Naive thymus-derived CD8-positive, alpha-beta T cell (primary cell): ENCODE data around the gene LTBP1. TPM values are rescaled to one million over a fixed set of nuclear protein-coding genes. Genes with fewer than 3 reads are reported as not detected.

Experiments used
- ATAC-seq, 2 donors: fragments of 150-1000 bp; cut with Tn5 transposase in 1 of 2; sonication (Bioruptor Pico), chemical (Tn5 transposase) in 1 of 2; 1 replicate in 1 of 2; 2 replicates in 1 of 2; pipeline ENCODE4 v1.10.0; 2021; ENCODE audit warnings: mild to moderate bottlenecking in 2 of 2, moderate library complexity in 2 of 2
- POLR2A ChIA-PET: fragments of 350-600 bp; sonication (Branson Sonifier 250); formaldehyde crosslinking; loops from one replicate; lab custom pipeline; 2021; ENCODE audit warnings: antibody characterized with exemption; lab: Charles Lee
- DNase-seq, 10 donors: peaks; one replicate each; pipeline versions ENCODE4 v3.0.0 to v3.0.0-alpha.2; 2020 to 2022
- H3K27ac Mint-ChIP-seq, 10 donors: one replicate each; pipeline ENCODE4 v1.8.0; 2020 to 2022; ENCODE audit warnings: mild to moderate bottlenecking in 10 of 10, mixed read lengths in 10 of 10, moderate library complexity in 4 of 10, inconsistent platforms in 1 of 10
- H3K27me3 Mint-ChIP-seq, 5 donors: one replicate each; pipeline ENCODE4 v1.8.0; 2021 to 2022; ENCODE audit warnings: mixed read lengths in 5 of 5
- H3K36me3 Mint-ChIP-seq, 3 donors: one replicate each; pipeline ENCODE4 v1.8.0; 2020 to 2022; ENCODE audit warnings: mixed read lengths in 3 of 3, mild to moderate bottlenecking in 2 of 3, inconsistent platforms in 1 of 3
- H3K4me1 Mint-ChIP-seq, 4 donors: one replicate each; pipeline ENCODE4 v1.8.0; 2021 to 2022; ENCODE audit warnings: mixed read lengths in 4 of 4
- H3K4me3 Mint-ChIP-seq, 10 donors: one replicate each; pipeline ENCODE4 v1.8.0; 2020 to 2022; ENCODE audit warnings: mild to moderate bottlenecking in 10 of 10, mixed read lengths in 10 of 10, moderate library complexity in 6 of 10, inconsistent platforms in 1 of 10
- H3K9me3 Mint-ChIP-seq, 9 donors: one replicate each; pipeline ENCODE4 v1.8.0; 2020 to 2022; ENCODE audit warnings: mixed read lengths in 9 of 9, mild to moderate bottlenecking in 3 of 9, inconsistent platforms in 1 of 9, moderate library complexity in 1 of 9
- polyA plus RNA-seq, 3 donors: library from polyadenylated mRNA; unstranded; fragments of 300-500 nt; fragmentation: Illumina TruSeq; gene quantifications; one replicate each; pipeline ENCODE4 v1.2.3, GENCODE V29; 2021
- total RNA-seq, 8 experiments: library from RNA in 2 of 8; stranded (reverse) in 2 of 8; gene quantifications; one replicate each; pipeline ENCODE4 v1.2.3 and lab custom pipeline; 2021 to 2026

The LTBP1 gene
- total and polyA plus RNA-seq, 5 experiments from 2014 or later: 0.02 TPM; not detected in 4

DNA sequence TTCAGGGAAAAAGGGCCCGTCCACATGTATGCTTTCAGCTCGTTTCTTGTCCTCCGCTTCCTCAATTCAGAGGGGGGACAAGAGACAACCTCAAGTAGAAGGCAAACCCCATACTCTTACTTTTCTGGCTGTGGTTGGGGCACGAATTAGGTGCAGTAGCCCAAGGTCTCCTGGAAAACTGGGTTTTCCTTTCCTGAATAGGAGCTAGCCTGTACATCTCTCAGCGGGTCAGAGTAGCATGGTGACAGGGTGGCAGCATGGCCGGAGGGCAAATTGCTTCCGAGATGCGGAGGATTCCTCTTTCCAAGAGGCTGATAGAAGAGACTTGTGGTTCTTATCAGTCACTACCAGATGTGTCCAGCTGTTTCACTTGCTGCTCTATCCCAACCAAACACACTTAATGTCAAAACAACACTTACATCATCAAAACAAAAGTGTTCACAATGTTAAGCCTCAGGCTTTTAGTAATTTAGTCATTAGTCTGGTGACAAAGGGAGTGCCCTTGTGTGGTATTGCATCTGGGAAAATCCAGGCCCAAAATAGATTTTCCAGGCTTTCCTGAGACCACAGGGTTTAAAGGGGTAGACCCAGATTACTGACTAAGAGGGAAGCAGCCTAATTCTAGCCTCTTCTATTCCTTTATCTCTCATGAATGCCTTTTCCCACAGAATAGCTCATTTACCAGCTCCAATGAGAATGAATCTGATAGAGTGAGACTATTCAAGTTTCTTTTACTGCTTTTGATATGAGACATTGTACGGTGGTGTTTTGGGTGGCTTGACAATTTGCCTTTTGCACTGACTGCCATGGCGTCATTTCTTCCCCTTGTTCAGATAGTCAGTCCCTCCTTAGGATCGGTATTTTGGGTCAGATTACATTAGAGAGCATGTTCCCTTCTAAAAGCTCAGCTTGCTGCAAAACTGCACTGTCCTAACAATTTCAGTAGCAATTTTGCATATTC, 162.0 kb downstream of the LTBP1 start:
- Mint-ChIP-seq H3K9me3 (peaks cover 0 to 4% (median 0%) of the 10 kb centered on the region in 9 donors), H3K36me3 (no peaks in the 10 kb centered on the region), H3K4me3 (no peak overlapping the region), H3K4me1 (no peaks in the 10 kb centered on the region), H3K27ac (no peak overlapping the region), H3K27me3 (peaks cover 13 to 52% (median 32%) of the 10 kb centered on the region in 5 donors)
- DNase-seq (no peak), ATAC-seq (no peak)
- POLR2A ChIA-PET: no interaction called here

DNA sequence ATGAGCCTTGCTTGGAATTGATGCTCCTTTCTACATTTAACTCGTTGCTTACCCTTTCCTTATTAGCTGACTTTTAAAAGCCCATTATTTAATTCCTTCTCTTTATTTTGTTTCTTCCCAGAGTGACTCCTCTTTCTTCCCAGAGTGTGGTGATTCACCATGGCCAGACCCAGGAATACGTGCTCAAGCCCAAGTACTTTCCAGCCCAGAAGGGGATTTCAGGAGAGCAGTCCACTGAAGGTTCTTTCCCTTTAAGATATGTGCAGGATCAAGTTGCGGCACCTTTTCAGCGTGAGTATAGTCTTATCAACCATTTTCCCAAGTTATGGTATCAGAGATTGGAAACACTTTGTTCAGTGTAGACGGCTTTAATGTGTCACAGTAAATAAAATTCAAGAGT, 163.7 kb downstream of the LTBP1 start:
- no peak for DNase-seq
- H3K9me3 Mint-ChIP-seq: peaks cover 0 to 3% (median 0%) of the 10 kb centered on the region in 9 donors
- no peak overlapping the region for H3K27ac Mint-ChIP-seq
- ATAC-seq: no peak
- no peaks in the 10 kb centered on the region for H3K4me1 Mint-ChIP-seq
- POLR2A ChIA-PET: no interaction called here
- H3K27me3 Mint-ChIP-seq: peaks cover 13 to 45% (median 21%) of the 10 kb centered on the region in 5 donors
- no peak overlapping the region for H3K4me3 Mint-ChIP-seq
- H3K36me3 Mint-ChIP-seq: no peaks in the 10 kb centered on the region

DNA sequence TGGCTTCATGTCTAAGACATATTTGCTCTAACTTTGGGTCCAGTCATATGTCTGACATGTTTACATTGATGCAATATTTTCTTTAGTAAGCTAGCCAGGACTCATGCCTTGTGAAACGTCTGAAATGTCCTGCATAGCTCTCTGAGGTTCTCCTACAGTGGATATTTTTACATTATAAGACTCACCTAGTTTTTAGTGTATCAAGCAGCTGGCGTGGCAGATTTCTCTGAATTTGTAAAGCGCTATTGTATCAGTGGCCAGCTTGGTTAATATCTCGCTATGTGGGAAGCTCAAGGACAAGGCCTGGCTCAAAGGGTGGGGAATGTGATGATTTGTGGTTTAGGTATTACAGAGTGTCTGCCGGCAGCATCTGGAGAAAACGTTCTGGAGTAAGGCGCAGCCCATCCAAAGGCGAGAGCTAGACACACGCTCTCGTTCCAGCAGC, 164.3 kb downstream of the LTBP1 start:
- H3K4me1 Mint-ChIP-seq: no peaks in the 10 kb centered on the region
- H3K27ac Mint-ChIP-seq: no peak overlapping the region
- no peaks in the 10 kb centered on the region for H3K36me3 Mint-ChIP-seq
- ATAC-seq (no peak), DNase-seq (no peak)
- H3K4me3 Mint-ChIP-seq: no peak overlapping the region
- peaks cover 13 to 45% (median 20%) of the 10 kb centered on the region in 5 donors for H3K27me3 Mint-ChIP-seq
- H3K9me3 Mint-ChIP-seq: peaks cover 0 to 3% (median 0%) of the 10 kb centered on the region in 9 donors
- POLR2A ChIA-PET: no interaction called here

DNA sequence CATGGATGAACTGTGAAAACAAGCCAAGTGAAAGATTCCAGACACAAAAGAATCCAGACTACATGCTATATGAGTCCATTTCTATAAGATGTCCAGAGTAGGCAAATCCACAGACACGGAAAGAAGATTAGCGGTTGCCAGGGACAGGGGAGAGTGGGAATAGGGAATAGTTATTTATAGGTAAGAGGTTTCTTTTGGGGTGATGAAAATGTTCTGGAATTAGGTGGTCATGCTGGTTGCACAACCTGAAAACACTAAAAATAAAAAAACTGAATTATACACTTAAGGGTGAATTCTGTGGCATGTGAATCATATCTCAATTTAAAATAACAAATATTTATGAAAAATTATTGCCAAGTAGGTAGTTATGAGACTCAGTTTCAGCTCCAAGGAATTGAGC, 168.4 kb downstream of the LTBP1 start:
- no peak for DNase-seq
- Mint-ChIP-seq H3K4me1 (no peaks in the 10 kb centered on the region), H3K27me3 (peaks cover 6 to 31% (median 12%) of the 10 kb centered on the region in 5 donors), H3K27ac (no peak overlapping the region), H3K36me3 (no peaks in the 10 kb centered on the region), H3K9me3 (no peaks in the 10 kb centered on the region), H3K4me3 (no peak overlapping the region)
- ATAC-seq: no peak
- POLR2A ChIA-PET: no interaction called here

DNA sequence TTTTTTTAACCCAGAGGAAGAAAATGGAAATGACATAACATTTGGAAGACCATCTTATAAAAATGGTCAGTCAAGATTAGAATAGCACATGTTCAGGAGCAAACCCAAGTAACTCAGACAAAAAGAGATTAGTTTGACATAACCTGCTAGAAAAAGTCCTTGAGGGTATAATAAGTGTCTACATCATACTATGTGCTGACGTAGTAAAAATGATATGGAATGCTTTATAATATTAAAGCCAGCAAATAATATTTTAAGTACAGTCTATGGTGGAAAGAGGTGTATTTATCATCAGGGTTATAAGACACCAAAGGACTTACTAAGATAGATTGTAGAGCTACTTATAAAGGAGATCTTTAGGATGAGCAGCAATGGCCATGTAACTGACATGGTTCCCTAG, 169.0 kb downstream of the LTBP1 start:
- POLR2A ChIA-PET: no interaction called here
- H3K4me3 Mint-ChIP-seq: no peak overlapping the region
- peaks cover 3 to 26% (median 10%) of the 10 kb centered on the region in 5 donors for H3K27me3 Mint-ChIP-seq
- H3K9me3 Mint-ChIP-seq: no peaks in the 10 kb centered on the region
- H3K36me3 Mint-ChIP-seq: no peaks in the 10 kb centered on the region
- no peak overlapping the region for H3K27ac Mint-ChIP-seq
- H3K4me1 Mint-ChIP-seq: no peaks in the 10 kb centered on the region
- ATAC-seq (no peak), DNase-seq (no peak)

DNA sequence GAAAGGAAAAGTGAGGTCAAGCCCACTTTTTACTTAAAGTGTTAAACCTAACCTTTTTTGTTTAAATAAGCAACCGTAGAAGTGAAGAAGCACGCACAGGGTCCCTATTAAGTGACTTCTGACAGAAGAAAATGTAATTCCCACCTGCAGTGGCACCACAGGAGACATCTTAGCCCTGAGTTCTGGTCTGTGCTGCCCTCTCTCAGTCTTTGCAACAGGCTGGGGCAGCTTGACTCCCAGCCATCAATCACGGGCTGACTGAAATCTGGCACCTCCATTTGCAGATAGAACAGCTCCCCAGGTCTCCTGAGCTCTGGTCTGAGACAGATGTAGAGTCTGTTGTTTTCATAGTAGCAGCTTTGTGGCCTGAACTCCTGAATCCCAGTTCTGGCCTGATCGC, 170.0 kb downstream of the LTBP1 start:
- Mint-ChIP-seq H3K27me3 (peaks cover 3 to 17% (median 7%) of the 10 kb centered on the region in 5 donors), H3K36me3 (no peaks in the 10 kb centered on the region), H3K4me3 (no peak overlapping the region), H3K27ac (no peak overlapping the region), H3K9me3 (no peaks in the 10 kb centered on the region), H3K4me1 (no peaks in the 10 kb centered on the region)
- ATAC-seq: no peak
- DNase-seq: no peak
- POLR2A ChIA-PET: no interaction called here

DNA sequence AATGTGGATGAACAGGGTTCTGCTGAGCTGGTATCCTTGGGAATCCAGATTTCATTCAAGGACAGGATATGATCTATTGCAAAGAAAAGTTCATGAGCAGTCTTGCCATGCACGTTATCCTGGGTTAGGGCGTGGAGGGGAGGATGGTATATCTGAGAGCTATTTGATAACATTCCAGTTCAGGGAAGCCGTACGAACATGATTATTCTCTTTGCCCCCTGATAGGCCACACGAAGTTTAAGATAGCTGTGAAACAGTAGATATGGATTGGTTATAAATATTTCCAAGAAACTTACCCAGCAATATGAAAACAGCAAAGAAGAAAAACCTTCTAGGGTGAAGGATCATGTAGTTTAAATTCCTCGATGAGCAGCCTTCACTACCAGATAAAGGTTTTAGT, 171.9 kb downstream of the LTBP1 start:
- Mint-ChIP-seq H3K36me3 (no peaks in the 10 kb centered on the region), H3K27me3 (peaks cover 3 to 17% (median 4%) of the 10 kb centered on the region in 5 donors), H3K4me1 (no peaks in the 10 kb centered on the region), H3K9me3 (no peaks in the 10 kb centered on the region), H3K27ac (no peak overlapping the region), H3K4me3 (no peak overlapping the region)
- POLR2A ChIA-PET: no interaction called here
- ATAC-seq: no peak
- DNase-seq: no peak

DNA sequence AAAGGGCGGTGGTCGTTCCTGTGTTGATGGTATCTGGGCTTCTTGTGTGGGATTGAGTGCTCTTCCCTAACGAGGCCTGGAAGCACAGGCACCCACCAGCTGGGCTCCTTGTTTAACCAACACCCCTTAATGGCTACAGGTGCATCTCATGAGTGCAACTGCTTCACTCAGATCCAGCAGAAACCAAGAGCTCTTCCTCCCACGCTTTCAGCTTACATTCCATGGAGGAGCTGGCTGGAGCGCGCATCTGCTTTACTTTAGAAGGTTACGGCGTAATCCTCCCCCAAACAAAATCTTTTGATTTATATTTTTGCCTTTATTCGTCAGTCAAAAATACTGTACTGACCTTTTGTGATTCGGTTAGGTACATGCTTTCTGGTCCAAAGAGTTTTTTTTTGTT, 174.7 kb downstream of the LTBP1 start:
- H3K36me3 Mint-ChIP-seq: no peaks in the 10 kb centered on the region
- no peaks in the 10 kb centered on the region for H3K4me1 Mint-ChIP-seq
- H3K4me3 Mint-ChIP-seq: no peak overlapping the region
- H3K9me3 Mint-ChIP-seq: no peaks in the 10 kb centered on the region
- no peak for DNase-seq
- H3K27me3 Mint-ChIP-seq: peaks cover 0 to 18% (median 1%) of the 10 kb centered on the region in 5 donors
- POLR2A ChIA-PET: no interaction called here
- no peak for ATAC-seq
- no peak overlapping the region for H3K27ac Mint-ChIP-seq

DNA sequence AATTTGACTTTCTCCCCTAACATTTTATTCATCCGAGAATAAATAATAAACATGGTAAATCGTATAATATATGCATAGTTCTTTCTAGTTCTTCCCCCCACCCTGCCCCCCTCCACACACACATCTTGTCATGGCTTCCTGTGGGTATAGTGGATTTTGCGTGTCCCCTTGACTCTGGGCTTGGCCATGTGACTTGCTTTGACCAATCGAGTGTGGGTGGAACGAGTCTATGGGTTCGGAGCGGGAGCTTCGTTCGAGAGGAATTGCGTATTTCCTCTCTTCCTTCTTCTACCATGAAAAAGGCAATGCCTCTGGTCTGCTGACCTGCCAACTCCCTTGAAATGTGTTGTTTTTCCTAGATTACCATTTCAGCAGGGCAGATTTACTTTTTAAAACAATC, 175.2 kb downstream of the LTBP1 start:
- Mint-ChIP-seq H3K9me3 (no peaks in the 10 kb centered on the region), H3K36me3 (no peaks in the 10 kb centered on the region), H3K27me3 (peaks cover 0 to 19% (median 3%) of the 10 kb centered on the region in 5 donors), H3K4me3 (no peak overlapping the region), H3K4me1 (no peaks in the 10 kb centered on the region), H3K27ac (no peak overlapping the region)
- no peak for DNase-seq
- POLR2A ChIA-PET: no interaction called here
- ATAC-seq: no peak

DNA sequence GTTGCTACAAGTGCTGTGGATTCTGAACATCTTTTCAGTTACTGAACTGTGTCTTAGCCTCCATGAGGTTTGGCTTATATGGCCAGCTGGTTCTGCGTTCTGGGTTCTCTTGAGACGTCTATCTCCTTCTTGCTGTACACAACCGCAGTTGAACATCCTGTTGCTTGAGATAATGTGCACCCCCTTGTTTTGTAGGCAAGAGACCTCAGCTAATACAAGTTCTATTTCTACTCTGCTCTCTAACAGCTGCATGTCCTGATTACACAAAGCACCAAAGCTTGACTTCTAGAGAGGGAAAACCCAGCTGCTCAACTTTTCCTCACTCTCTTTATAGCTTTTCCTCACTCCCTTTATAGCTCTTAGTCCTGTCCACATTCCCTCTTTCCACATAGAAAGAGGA, 176.0 kb downstream of the LTBP1 start:
- H3K4me3 Mint-ChIP-seq: no peak overlapping the region
- POLR2A ChIA-PET: no interaction called here
- DNase-seq (no peak), ATAC-seq (no peak)
- H3K9me3 Mint-ChIP-seq: no peaks in the 10 kb centered on the region
- no peaks in the 10 kb centered on the region for H3K4me1 Mint-ChIP-seq
- no peaks in the 10 kb centered on the region for H3K36me3 Mint-ChIP-seq
- H3K27ac Mint-ChIP-seq: no peak overlapping the region
- peaks cover 5 to 20% (median 6%) of the 10 kb centered on the region in 5 donors for H3K27me3 Mint-ChIP-seq

DNA sequence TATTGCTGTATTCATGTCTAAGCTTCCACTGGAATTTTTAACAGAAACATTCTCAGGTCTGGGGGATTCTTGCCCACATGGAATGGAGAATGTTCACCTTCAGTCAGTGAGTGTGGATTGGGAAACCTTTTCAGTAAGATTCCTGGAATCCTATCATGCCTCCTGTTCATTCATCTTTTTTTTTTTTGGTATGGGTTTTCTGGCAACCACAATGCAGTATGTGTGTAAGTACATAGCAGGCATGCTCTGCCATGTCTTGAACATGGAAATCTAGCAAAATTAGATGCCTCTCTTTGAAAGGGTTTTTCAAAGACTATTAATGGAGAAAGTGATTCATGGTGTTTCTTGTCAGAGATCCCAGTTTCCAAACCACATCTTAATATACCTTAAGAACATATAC, 176.5 kb downstream of the LTBP1 start:
- ATAC-seq (no peak), DNase-seq (no peak)
- Mint-ChIP-seq H3K27me3 (peaks cover 5 to 23% (median 6%) of the 10 kb centered on the region in 5 donors), H3K27ac (no peak overlapping the region), H3K36me3 (no peaks in the 10 kb centered on the region), H3K9me3 (no peaks in the 10 kb centered on the region), H3K4me3 (no peak overlapping the region), H3K4me1 (no peaks in the 10 kb centered on the region)
- POLR2A ChIA-PET: no interaction called here

DNA sequence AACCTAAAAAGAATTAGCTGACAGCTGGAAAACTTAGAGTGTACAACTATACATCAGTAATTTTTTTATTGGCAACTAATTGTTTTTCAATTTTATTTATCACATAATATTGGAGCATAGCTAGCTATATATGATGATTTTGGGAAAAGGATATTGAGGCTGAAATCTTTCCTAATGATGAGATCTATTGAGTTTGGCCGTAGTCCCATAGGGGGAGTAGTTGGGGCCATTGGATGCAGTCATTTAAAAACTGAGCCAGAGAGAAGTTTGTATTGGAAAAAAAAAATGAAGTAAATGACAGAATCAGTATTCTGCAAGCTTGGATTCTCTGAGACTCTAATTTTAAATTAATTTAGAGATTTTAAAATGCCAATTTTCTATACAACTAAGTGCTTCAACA, 179.8 kb downstream of the LTBP1 start:
- POLR2A ChIA-PET: no interaction called here
- Mint-ChIP-seq H3K4me3 (no peak overlapping the region), H3K9me3 (no peaks in the 10 kb centered on the region), H3K27ac (no peak overlapping the region), H3K4me1 (no peaks in the 10 kb centered on the region), H3K36me3 (no peaks in the 10 kb centered on the region), H3K27me3 (peaks cover 3 to 23% (median 8%) of the 10 kb centered on the region in 5 donors)
- DNase-seq (no peak), ATAC-seq (no peak)

DNA sequence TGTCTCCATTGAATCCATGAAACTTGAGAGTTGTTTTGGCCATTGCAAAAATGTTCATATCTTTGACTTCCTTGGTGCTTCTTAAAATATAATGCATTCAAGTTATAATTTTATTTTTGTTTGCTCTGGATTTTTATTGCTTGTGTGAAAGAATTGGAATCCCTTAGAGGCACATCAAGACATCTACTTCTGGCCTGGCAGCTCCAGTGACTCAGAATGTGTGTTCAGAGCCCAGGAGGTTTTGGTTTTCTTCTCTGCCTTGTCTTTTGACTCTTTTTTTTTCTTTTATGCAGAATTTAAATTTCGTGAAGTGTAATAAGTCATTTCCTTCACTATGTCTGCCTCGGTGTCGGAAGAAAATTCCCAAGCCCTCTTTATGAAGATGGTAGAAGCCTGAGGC, 180.2 kb downstream of the LTBP1 start:
- DNase-seq: no peak
- Mint-ChIP-seq H3K9me3 (no peaks in the 10 kb centered on the region), H3K4me3 (no peak overlapping the region), H3K4me1 (no peaks in the 10 kb centered on the region), H3K27ac (no peak overlapping the region), H3K27me3 (peaks cover 3 to 23% (median 8%) of the 10 kb centered on the region in 5 donors), H3K36me3 (no peaks in the 10 kb centered on the region)
- ATAC-seq: no peak
- POLR2A ChIA-PET: no interaction called here
